Fibroblast of the aortic adventitia (primary cell): Measurements from ENCODE around the gene NPHP4. TPM values are rescaled to one million over a fixed set of nuclear protein-coding genes. Genes with fewer than 3 reads are reported as not detected.

Experiments used
- DNase-seq: peaks from one replicate; pipeline ENCODE4 v3.0.0-alpha.2; 2010; ENCODE audit warnings: low read depth
- H3K4me3 ChIP-seq: 2 replicates; pipeline ENCODE4 v1.5.1; 2011; ENCODE audit warnings: low read depth, mild to moderate bottlenecking, control low read depth, low read length, moderate library complexity
- CTCF ChIP-seq: IDR thresholded peaks from 2 replicates; pipeline ENCODE4 v1.5.1; 2011; ENCODE audit warnings: mild to moderate bottlenecking, low read length, control low read depth, inconsistent platforms; ENCODE audit not compliant: insufficient read depth
- small RNA-seq: library from RNA; depleted of rRNA; stranded (forward); fragments of <200 nt; gene quantifications from one replicate; pipeline ENCODE3, GENCODE V24; 2012
- total RNA-seq: library from RNA; depleted of rRNA; stranded (reverse); fragments of >200 nt; gene quantifications from 2 replicates; pipeline ENCODE4 v1.2.3, GENCODE V29; 2012; ENCODE audit warnings: low replicate concordance

Gene NPHP4
- total RNA-seq, 1 donor = 6.9 TPM

- DNase-seq = no peak
- no peak for TF ChIP-seq CTCF
Observed at GRCh38 chr1:5818755-5819154, 173.5 kb downstream of the NPHP4 start.

GRCh38 chr1:5815716-5816115, 176.5 kb downstream of the NPHP4 start:
- no peak overlapping the region for H3K4me3 ChIP-seq
- no peak for TF ChIP-seq CTCF
- no peak for DNase-seq

More at GRCh38 chr1:5818755-5819154, 173.5 kb downstream of the NPHP4 start:
- H3K4me3 ChIP-seq = no peak overlapping the region

- no peak for TF ChIP-seq CTCF
- no peak overlapping the region for H3K4me3 ChIP-seq
- no peak for DNase-seq
Observed at GRCh38 chr1:5815211-5815610, 177.0 kb downstream of the NPHP4 start.

GRCh38 chr1:5814046-5814619, 178.1 kb downstream of the NPHP4 start:
- DNase-seq = no peak
- TF ChIP-seq CTCF = no peak
- H3K4me3 ChIP-seq = no peak overlapping the region

- no peak for TF ChIP-seq CTCF
- no peak overlapping the region for H3K4me3 ChIP-seq
- DNase-seq = no peak
Observed at GRCh38 chr1:5813480-5813879, 178.7 kb downstream of the NPHP4 start.

Small RNA genes within 50 kb of the gene (small RNA-seq; reads per million reads assigned to genes)
- not detected for gene MIR4689

Other genes with a start within 250 kb of the NPHP4 start
- 4.0 and 9.1 TPM in 2 replicates for gene KCNAB2, start 53.5 kb upstream of the NPHP4 start, total RNA-seq
- gene CHD5, start 187.9 kb upstream of the NPHP4 start, total RNA-seq = 0.08 and 0.09 TPM in 2 replicates
- gene RPL22, start 207.2 kb upstream of the NPHP4 start, total RNA-seq = 169 and 279 TPM in 2 replicates
- gene RNF207, start 213.7 kb upstream of the NPHP4 start, total RNA-seq = 7.8 and 42.6 TPM in 2 replicates
- gene ICMT, start 243.5 kb upstream of the NPHP4 start, total RNA-seq = 53.5 and 99.1 TPM in 2 replicates